ENCODE results near the gene TRPT1.

TRPT1 gene

DNA sequence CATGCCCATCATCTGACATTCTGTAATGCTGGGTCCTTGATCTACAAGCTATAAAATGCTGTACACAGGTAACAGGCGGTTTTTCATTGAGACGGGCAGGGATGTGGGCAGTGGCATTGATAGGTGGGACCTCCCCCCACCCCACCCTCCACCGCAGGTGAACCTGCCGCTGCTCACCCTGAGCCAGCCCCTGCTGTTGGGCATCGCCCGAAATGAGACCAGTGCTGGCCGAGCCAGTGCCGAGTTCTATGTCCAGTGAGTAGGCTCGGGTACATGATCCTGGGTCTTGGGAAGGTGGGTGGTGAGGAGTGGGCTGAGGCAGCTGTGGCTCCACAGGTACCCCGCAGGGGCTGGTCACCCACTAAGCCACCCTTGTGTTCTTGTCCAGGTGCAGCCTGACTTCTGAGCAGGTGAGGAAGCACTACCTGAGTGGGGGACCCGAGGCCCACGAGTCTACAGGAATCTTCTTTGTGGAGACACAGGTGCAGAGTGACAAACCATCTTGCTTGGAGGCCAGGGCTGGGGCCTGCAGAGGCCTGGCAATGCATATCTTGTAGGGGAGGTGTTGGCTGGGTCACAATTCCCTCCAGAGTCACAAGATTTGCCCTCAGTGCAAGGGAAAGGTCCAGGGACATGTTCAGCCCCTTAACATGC, 3.2 kb upstream of the TRPT1 start:
- FAIRE-seq, result no peak

DNA sequence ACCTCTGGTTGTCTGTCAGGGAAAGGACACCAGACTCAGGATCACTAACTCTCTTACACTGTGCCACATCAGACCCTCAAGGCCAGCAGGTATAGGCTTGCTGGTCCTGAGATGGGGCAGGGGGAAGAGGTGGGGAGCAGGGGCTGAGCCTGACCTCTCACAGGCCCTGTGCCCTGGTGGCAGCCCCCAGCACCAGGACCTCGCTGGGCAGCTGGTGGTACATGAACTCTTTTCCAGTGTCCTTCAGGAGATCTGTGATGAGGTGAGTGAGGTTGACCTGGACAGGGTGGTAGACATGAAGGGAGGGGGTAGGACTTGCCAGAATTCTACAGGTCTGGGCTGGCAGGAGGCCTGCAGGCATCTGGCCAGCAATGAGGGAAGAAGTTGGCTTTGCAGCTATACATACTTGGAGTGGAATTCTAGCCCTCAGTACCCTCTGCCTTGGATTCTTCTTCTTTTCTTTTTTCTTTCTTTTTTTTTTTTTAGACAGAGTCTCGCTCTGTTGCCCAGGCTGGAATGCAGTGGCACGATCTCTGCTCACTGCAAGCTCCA, 1.5 kb upstream of the TRPT1 start:
- FAIRE-seq, result no peak

DNA sequence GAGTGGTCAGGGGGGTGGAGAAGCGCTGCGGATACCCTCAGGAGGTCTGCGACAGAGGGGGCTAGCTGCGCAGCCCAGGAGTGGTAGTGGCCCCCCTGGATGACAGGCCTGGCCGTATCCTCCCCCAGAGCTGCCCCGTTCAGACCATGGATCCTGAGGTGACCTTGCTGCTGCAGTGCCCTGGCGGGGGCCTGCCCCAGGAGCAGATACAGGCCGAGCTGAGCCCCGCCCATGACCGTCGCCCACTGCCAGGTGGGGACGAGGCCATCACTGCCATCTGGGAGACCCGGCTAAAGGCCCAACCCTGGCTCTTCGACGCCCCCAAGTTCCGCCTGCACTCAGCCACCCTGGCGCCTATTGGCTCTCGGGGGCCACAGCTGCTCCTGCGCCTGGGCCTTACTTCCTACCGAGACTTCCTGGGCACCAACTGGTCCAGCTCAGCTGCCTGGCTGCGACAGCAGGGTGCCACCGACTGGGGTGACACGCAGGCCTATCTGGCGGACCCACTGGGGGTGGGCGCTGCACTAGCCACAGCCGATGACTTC, 593 bp upstream of the TRPT1 start:
- no peak for FAIRE-seq

GRCh38 chr11:64224891-64225607, 937 bp downstream of the TRPT1 start:
- FAIRE-seq, result no peak

- FAIRE-seq, result no peak
Observed at GRCh38 chr11:64224151-64224890, 1.7 kb downstream of the TRPT1 start.

GRCh38 chr11:64223001-64223651, 2.9 kb downstream of the TRPT1 start:
- no peak for FAIRE-seq

- FAIRE-seq, result no peak
Observed at GRCh38 chr11:64222651-64223000, 3.4 kb downstream of the TRPT1 start.

- no peak for FAIRE-seq
Observed at GRCh38 chr11:64220798-64221197, 5.2 kb downstream of the TRPT1 start.

DNA sequence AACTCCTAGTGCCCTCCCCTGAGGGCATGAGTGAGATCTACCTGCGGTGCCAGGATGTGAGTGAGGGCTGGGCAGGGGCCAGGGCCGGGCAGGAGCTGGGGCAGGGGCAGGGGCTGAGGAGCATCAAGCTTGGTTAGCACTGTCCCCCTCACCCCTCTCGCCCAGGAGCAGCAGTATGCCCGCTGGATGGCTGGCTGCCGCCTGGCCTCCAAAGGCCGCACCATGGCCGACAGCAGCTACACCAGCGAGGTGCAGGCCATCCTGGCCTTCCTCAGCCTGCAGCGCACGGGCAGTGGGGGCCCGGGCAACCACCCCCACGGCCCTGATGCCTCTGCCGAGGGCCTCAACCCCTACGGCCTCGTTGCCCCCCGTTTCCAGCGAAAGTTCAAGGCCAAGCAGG, 5.7 kb downstream of the TRPT1 start:
- FAIRE-seq, result no peak

DNA sequence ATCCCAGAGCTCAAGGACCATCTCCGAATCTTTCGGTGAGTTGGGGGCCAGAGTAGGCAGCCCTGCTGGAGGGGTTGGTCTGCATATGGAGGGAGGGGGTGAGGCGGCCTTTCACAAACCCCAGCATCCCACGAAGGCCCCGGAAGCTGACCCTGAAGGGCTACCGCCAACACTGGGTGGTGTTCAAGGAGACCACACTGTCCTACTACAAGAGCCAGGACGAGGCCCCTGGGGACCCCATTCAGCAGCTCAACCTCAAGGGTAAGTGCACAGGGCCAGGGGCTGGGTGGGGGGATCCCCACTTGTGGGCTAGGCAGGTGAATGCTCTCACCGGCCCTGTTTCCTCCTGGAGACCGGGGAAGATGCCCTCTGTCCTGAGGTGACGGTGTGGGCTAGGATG, 6.2 kb downstream of the TRPT1 start:
- FAIRE-seq, result no peak

- no peak for FAIRE-seq
Observed at GRCh38 chr11:64219354-64219684, 6.7 kb downstream of the TRPT1 start.

DNA sequence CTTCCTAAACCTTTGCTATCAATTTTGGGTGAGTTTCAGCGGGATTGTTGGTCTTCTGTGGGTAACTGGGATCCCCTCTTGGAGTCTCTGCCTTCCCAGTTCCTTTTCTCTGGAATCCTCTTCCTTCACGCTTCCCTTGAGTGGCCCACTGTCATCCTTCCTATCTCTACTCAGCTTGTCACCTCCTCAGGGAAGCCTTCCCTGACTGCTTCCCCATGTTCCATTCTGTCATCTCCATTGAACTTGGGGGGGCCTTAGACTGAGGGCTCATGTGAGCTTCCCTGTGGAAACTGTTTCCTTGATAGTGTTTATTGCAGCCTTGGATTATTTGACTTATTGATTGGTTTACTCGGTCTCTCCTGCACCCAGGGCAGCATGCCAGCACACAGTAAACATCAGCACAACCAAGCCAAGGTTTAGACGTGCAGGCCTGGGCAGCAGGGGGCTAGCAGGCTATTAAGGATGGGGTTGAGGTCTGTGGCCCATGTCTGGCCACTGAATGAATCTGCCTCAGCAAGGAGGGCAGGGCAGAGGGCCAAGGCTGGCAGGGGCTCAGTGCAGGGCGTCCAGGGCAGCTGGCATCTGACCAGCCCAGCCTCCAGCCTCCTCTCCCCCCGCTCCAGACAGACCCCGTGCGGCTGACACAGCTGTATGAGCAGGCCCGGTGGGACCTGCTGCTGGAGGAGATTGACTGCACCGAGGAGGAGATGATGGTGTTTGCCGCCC, 7.2 kb downstream of the TRPT1 start:
- no peak for FAIRE-seq

GRCh38 chr11:64216879-64217278, 9.1 kb downstream of the TRPT1 start:
- FAIRE-seq, result no peak

DNA sequence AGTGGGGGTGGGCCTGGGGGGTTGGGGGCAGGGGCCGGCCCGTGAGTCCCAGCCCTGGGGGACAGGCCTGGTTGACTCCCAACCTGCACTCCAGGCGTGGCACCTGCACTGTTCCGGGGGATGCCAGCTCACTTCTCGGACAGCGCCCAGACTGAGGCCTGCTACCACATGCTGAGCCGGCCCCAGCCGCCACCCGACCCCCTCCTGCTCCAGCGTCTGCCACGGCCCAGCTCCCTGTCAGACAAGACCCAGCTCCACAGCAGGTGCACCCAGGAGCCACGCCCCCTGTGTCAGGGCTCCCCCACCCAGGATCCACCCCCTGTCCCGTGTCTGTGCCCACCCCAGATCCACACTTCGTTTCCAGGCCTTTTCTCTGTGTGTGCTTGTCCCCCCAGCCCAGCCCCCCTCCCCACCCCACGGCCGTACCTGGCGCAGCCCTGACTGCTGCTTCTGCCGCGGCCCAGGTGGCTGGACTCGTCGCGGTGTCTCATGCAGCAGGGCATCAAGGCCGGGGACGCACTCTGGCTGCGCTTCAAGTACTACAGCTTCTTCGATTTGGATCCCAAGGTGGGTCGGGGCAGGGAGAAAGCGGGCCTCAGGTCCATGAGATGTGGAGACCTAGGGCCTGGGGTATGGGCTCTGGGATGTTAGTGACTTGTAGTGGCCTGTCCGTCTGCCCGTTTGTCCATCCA, 14.7 kb downstream of the TRPT1 start:
- no peak for FAIRE-seq

DNA sequence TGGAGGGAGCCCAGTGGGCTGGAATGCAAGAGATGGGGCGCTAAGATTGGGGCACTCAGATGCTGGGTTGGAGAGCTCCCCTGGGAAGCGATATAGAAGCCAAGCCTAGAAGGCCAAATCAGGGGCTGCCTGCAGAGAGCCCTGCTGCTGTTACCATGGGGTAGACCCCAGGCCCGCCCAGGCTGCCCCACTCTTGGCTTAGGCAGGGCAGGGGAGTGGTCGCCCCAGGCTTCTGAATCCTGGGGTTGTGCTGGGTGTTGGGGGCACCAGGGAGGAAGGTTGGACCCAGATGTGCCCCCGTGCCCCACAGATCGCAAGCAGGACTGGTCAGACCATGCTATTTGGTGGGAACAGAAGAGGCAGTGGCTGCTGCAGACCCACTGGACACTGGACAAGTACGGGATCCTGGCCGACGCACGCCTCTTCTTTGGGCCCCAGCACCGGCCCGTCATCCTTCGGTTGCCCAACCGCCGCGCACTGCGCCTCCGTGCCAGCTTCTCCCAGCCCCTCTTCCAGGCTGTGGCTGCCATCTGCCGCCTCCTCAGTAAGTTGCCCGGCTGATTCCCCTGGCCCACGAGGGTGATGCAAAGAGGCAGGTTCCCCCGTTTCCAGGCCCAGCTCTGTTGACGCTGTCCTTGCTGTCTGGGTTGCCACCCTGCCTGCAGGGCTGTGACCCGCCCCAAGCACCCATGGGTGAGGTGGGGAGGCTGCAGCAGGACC, 15.5 kb downstream of the TRPT1 start:
- FAIRE-seq, result no peak

- no peak for FAIRE-seq
Observed at GRCh38 chr11:64209563-64209843, 16.5 kb downstream of the TRPT1 start.

DNA sequence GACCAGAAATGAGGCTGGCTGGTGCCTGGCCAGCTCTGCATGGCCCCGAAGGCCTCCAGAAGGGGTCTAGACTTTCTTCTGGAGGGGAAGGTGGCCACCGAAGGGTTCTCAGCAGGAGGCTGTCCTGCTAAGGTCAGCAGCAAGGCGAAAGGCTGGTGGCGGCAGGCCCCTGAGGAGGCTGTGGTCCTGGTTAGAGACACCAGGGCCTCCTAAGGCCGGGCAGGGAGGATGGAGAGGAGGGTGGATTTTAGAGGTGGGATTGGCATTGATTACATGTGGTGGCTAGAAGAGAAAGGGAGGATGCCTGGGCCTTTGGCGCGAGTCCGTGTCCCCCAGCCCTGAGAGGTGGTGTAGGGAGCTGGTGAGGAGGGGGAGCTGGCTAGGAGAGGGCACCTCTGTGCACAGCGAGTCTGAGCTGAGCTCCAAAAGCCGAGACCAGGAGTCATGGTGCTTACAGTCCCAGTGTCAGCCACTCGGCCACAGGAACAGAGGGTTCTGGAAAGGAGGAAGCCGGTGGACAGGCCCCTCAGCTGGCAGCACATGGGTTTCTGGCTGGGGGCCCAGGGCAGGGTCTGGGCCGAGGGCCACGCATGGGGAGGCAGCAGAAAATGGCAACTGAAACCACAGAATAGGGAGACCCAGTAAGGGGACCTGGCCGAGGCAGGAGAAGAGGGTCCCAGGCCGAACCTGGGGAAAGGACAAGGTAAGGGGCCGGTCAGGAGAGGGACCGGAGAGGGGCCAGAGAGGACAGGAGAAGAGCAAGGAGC, 17.0 kb downstream of the TRPT1 start:
- no peak for FAIRE-seq

DNA sequence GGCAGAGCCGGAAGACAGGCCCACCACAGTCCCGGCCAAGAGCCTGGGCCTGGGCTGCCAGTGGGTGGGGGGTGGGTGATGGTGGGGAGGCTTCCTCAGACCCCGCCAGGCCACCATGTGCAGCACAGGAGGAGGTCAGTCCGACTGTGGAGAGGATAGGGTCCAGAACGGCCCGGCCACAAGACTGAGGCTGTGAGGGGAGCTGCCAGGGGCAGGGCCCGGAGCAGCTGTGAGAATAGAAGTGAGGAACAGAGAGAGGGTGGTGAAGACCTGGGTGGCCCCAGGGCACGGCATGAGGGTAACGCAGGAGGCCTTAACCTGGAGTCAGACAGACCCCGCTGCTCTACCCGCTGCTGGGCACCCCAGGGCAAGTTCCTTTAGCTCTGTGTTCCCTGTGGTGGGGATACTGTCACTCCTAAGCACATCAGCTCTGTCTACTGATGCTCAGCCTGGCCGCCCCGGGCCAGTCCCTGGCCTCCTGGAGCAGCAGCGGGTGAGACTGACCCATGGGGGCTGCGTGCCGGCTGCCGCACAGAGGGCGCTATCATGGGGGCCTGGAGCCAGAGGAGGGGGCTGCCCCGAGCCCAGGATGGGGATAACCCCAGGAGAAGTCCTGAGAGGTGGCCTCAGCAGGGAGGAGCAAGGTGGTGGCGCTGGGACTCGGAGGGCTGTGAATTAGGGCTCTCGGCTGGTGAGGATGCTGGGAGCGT, 17.7 kb downstream of the TRPT1 start:
- no peak for FAIRE-seq

DNA sequence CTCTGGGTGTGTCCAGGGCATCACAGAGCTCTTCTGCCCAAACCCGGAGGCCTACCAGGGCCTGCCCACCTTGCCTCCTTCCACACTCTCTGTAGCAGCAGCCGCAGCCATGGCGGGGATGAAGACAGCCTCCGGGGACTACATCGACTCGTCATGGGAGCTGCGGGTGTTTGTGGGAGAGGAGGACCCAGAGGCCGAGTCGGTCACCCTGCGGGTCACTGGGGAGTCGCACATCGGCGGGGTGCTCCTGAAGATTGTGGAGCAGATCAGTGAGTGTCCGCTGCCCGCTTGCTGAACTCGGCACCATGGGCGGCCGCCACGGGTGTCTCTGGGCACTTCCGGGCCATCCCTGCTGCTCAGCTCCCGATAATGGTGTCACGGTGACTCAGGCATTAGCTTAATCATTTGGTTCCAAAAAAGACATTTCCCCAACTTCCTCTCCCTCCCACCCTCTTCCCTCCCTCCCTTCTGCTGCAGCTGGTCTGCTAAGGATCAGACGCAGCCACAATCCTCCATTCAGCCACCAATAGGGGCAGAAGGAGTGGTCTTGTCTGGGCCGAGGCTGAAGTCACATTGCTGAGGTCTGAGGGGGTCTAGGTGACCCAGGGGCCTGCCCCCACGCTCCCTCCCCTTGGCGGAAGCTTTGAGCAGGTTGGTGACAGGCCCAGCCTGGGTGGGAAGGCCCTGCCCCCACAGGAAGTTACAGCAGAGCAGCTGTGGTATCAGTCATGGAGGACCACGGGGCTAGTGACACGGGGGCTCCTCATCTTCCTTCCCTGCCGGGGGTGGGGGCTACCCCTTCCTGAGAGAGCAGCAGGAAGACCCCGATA, 18.5 kb downstream of the TRPT1 start:
- FAIRE-seq, result no peak

Data from islet of Langerhans (tissue), 1 donor.